SU-DHL-6 (cell line): Measurements from ENCODE around the gene GLG1.

Experiments
- H2AFZ ChIP-seq: fragments of 200-600 bp; sonication (generic); 2 replicates; pipeline ENCODE4 v1.6.1; 2014; ENCODE audit warnings: low read depth, mild to moderate bottlenecking, moderate library complexity, mixed read lengths, antibody characterized with exemption, low read length; ENCODE audit not compliant: severe bottlenecking
- H3F3A ChIP-seq: fragments of 200-600 bp; shearing (Covaris generic); 2 replicates; pipeline ENCODE4 v1.6.0; 2016; ENCODE audit warnings: antibody characterized with exemption, mild to moderate bottlenecking; ENCODE audit not compliant: insufficient read depth
- H3K27ac ChIP-seq: fragments of 200-600 bp; sonication (generic); 2 replicates; pipeline ENCODE4 v1.5.1; 2016; ENCODE audit warnings: low read depth, mild to moderate bottlenecking, low read length, moderate library complexity, mixed read lengths
- H3K27me3 ChIP-seq: fragments of 200-600 bp; sonication (generic), shearing (Covaris generic); 2 replicates; pipeline ENCODE4 v1.6.0; 2014; ENCODE audit warnings: mild to moderate bottlenecking, low read length
- H3K36me3 ChIP-seq: fragments of 200-600 bp; sonication (generic); 2 replicates; pipeline ENCODE4 v1.6.1; 2014; ENCODE audit warnings: mild to moderate bottlenecking, low read length, mixed read lengths
- H3K4me2 ChIP-seq: fragments of 300-600, 200-600 bp; shearing (Covaris generic), sonication (generic); 2 replicates; pipeline ENCODE4 v1.6.0; 2014; ENCODE audit warnings: low read length, low read depth, mild to moderate bottlenecking; ENCODE audit not compliant: poor library complexity, severe bottlenecking
- H3K4me3 ChIP-seq: fragments of 200-600 bp; sonication (generic); 2 replicates; pipeline ENCODE4 v1.5.1; 2014; ENCODE audit warnings: antibody characterized with exemption, low read length, mild to moderate bottlenecking, mixed read lengths; ENCODE audit not compliant: insufficient read depth, poor library complexity, severe bottlenecking
- H3K79me2 ChIP-seq: fragments of 200-600 bp; sonication (generic); 2 replicates; pipeline ENCODE4 v1.6.1; 2014; ENCODE audit warnings: mild to moderate bottlenecking, low read length, moderate library complexity; ENCODE audit not compliant: insufficient read depth
- H3K9ac ChIP-seq: fragments of 200-600 bp; sonication (generic); 2 replicates; pipeline ENCODE4 v1.7.0; 2014; ENCODE audit warnings: mild to moderate bottlenecking, low read length
- H3K9me2 ChIP-seq: fragments of 200-600 bp; sonication (generic); replicated peaks from 2 replicates; pipeline ENCODE4 v1.6.1; 2014; ENCODE audit warnings: low read length; ENCODE audit not compliant: insufficient read depth
- H3K9me3 ChIP-seq: fragments of 200-600 bp; sonication (generic); 2 replicates; pipeline ENCODE4 v1.6.1; 2014; ENCODE audit warnings: low read length, mixed read lengths; ENCODE audit not compliant: insufficient read depth
- H4K20me1 ChIP-seq: fragments of 200-600 bp; sonication (generic); 2 replicates; pipeline ENCODE4 v1.6.1; 2014; ENCODE audit warnings: low read depth, mild to moderate bottlenecking, antibody characterized with exemption, low read length, moderate library complexity, mixed read lengths
- EZH2phosphoT487 ChIP-seq: fragments of 200-600 bp; sonication (generic), shearing (Covaris generic); conservative IDR thresholded peaks from 2 replicates; pipeline ENCODE4 v1.6.1; 2018; ENCODE audit warnings: mild to moderate bottlenecking, antibody characterized with exemption, low read length, moderate library complexity, mixed read lengths
- TF ChIP-seq, protein P1 (sequence below): fragments of 200-600 bp; sonication (generic); IDR thresholded peaks from one replicate; pipeline ENCODE4 v1.5.1; 2017; ENCODE audit warnings: antibody characterized with exemption, mild to moderate bottlenecking, low read length, moderate library complexity; ENCODE audit not compliant: insufficient read depth, poor library complexity, severe bottlenecking

GLG1 gene

DNA sequence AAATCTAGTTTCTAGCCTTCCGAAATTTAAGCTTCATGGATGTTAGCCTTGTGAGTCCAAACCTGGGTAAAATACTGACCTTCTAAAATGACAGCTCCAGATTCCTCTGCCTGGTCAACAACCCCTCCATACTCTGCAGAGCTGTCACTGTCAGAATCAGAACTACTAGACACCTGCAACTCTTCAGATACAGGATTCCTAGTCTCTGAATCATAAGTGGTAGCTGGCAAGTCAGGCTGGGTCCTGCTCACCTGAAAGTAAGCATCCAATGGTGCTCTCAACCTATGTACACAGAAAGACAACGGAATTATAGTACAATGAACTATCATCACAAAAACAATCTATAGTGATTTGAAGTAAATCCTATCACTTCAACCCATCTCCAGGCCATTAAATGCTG lies 44.9 kb upstream of the GLG1 start:
- Histone ChIP-seq H3K79me2 (peaks cover 74% of the 10 kb centered on the region), H3K9ac (no peak overlapping the region), H3K9me3 (no peaks in the 10 kb centered on the region), H3K36me3 (peaks cover 46% of the 10 kb centered on the region), H2AFZ (no peak overlapping the region), H3K4me2 (no peak overlapping the region), H3K9me2 (no peaks in the 10 kb centered on the region), H3K4me3 (no peak overlapping the region), H3F3A (peaks cover 6% of the 10 kb centered on the region; the same call in 1 of the 2 replicates), H3K27ac (no peak overlapping the region), H3K27me3 (no peaks in the 10 kb centered on the region), H4K20me1 (peaks cover 34% of the 10 kb centered on the region)
- no peak for TF ChIP-seq EZH2phosphoT487
- TF ChIP-seq, protein P1, sequence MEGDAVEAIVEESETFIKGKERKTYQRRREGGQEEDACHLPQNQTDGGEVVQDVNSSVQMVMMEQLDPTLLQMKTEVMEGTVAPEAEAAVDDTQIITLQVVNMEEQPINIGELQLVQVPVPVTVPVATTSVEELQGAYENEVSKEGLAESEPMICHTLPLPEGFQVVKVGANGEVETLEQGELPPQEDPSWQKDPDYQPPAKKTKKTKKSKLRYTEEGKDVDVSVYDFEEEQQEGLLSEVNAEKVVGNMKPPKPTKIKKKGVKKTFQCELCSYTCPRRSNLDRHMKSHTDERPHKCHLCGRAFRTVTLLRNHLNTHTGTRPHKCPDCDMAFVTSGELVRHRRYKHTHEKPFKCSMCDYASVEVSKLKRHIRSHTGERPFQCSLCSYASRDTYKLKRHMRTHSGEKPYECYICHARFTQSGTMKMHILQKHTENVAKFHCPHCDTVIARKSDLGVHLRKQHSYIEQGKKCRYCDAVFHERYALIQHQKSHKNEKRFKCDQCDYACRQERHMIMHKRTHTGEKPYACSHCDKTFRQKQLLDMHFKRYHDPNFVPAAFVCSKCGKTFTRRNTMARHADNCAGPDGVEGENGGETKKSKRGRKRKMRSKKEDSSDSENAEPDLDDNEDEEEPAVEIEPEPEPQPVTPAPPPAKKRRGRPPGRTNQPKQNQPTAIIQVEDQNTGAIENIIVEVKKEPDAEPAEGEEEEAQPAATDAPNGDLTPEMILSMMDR: no peak

DNA sequence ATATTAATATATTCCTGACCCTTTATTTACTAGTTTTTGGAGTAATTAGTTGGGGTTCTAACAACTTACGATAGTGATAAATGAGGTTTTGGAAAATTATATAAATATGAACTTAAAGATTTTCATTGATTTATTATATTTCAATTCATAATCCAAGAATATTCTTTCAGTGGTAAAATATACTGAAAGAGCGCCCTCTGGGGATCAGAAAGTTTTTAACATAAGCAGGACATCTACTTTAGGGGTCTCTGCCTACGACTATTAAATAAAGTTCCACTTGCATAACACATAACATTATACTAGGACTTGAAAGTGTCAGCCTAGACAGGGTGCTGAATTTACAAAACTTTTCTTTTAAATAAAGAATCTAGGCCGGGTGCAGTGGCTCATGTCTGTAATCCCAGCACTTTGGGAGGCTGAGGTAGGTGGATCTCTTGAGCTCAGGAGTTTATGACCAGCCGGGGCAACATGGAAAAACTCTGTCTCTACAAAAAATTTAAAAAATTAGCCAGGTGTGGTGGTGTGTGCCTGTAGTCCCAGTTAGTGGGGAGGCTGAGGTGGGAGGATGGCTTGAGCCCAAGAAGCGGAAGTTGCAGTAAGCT lies 44.2 kb upstream of the GLG1 start:
- Histone ChIP-seq H3K27ac (no peak overlapping the region), H3K9ac (no peak overlapping the region), H4K20me1 (peaks cover 34% of the 10 kb centered on the region), H3K79me2 (peaks cover 67% of the 10 kb centered on the region), H3K4me2 (no peak overlapping the region), H3K27me3 (no peaks in the 10 kb centered on the region), H2AFZ (no peak overlapping the region), H3F3A (peaks cover 6% of the 10 kb centered on the region; the same call in 1 of the 2 replicates), H3K9me3 (no peaks in the 10 kb centered on the region), H3K36me3 (peaks cover 46% of the 10 kb centered on the region), H3K9me2 (no peaks in the 10 kb centered on the region), H3K4me3 (no peak overlapping the region)
- TF ChIP-seq, protein P1: peak; percentile 55
- no peak for TF ChIP-seq EZH2phosphoT487

DNA sequence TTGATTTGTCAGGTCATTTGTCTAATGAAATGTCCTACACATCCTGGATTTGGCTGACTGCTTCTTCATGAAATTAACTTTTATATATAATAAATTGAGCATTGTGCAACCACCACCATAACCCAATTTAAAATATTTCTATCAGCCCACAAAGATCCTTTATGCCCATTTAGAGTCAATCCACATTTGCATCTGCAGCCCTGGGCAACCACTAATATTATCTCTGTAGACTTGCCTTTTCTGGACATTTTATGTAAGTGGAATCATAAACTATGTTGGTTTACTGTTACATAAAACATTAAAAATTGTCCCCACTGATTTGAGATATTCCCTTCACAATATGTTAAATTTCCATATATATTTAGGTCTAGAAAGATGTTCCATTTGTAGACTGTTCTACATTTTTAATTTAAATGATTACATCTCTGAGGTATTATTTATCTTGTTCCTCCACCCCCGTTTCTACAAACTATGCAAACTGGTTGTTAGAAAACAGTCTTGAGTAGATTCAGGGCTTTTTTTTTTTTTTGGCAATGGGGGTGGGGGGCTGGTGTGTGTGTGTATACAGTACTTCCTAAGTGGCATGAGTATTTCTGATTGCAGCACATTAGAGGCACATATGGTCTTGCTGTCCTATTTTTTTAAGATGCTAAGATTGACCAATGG lies 43.1 kb upstream of the GLG1 start:
- peaks cover 34% of the 10 kb centered on the region for H4K20me1 ChIP-seq

More for the DNA sequence above, 43.1 kb upstream of the GLG1 start:
- H3K9ac ChIP-seq: no peak overlapping the region
- no peaks in the 10 kb centered on the region for H3K27me3 ChIP-seq
- TF ChIP-seq EZH2phosphoT487: no peak
- TF ChIP-seq, protein P1: no peak
- no peak overlapping the region for H3K4me2 ChIP-seq
- peaks cover 57% of the 10 kb centered on the region for H3K79me2 ChIP-seq
- H3K9me2 ChIP-seq: no peaks in the 10 kb centered on the region
- H3K9me3 ChIP-seq: no peaks in the 10 kb centered on the region
- peaks cover 47% of the 10 kb centered on the region for H3K36me3 ChIP-seq
- no peak overlapping the region for H3K27ac ChIP-seq
- H3F3A ChIP-seq: peaks cover 6% of the 10 kb centered on the region; the same call in 1 of the 2 replicates
- H2AFZ ChIP-seq: no peak overlapping the region
- H3K4me3 ChIP-seq: no peak overlapping the region
